PC-3 (cell line): ENCODE results near the gene GALNT2. TPM values are rescaled to one million over a fixed set of nuclear protein-coding genes. Genes with fewer than 3 reads are reported as not detected.

Experiments used
- ATAC-seq: fragments of 200-7000 bp; cut with Tn5 transposase; 2 replicates; pipeline ENCODE4 v1.9.1; 2020; ENCODE audit warnings: mild to moderate bottlenecking, moderate library complexity
- BruUV-seq: library from RNA; stranded (reverse); fragments of 400-500 nt; replicated peaks from 2 replicates; lab custom pipeline; 2021; lab: Mats Ljungman, UMichigan
- CTCF ChIA-PET: fragments of 300-600 bp; sonication (Branson Sonifier 250); formaldehyde crosslinking; loops from one replicate; lab custom pipeline; 2022; ENCODE audit warnings: antibody characterized with exemption; lab: Charles Lee
- POLR2A ChIA-PET: fragments of 300-600 bp; sonication (Branson Sonifier 250); formaldehyde crosslinking; loops from one replicate; lab custom pipeline; 2022; ENCODE audit warnings: antibody characterized with exemption; ENCODE audit not compliant: unreplicated experiment; lab: Charles Lee
- DNase-seq: peaks from one replicate; pipeline ENCODE4 v3.0.0-alpha.2; 2015
- H2AFZ ChIP-seq: fragments of 300-600 bp; sonication (generic); 2 replicates; pipeline ENCODE4 v1.6.0; 2016; ENCODE audit warnings: antibody characterized with exemption, low read length
- H3F3A ChIP-seq: fragments of 300-600 bp; sonication (generic); one replicate; pipeline ENCODE4 v1.6.0; 2017; ENCODE audit warnings: antibody characterized with exemption, low read length, control low read depth, mild to moderate bottlenecking; ENCODE audit not compliant: unreplicated experiment
- H3K27ac ChIP-seq: fragments of 300-600 bp; sonication (generic); 2 replicates; pipeline ENCODE4 v1.5.1; 2016; ENCODE audit warnings: mild to moderate bottlenecking, low read length
- H3K27me3 ChIP-seq: fragments of 300-600 bp; sonication (generic); 2 replicates; pipeline ENCODE4 v1.6.1; 2016; ENCODE audit warnings: low read length, mixed read lengths
- H3K36me3 ChIP-seq: fragments of 300-600 bp; sonication (generic); 2 replicates; pipeline ENCODE4 v1.6.1; 2016; ENCODE audit warnings: low read depth, mixed run types, low read length, mixed read lengths
- H3K4me1 ChIP-seq: fragments of 300-600 bp; sonication (generic); 2 replicates; pipeline ENCODE4 v1.5.1; 2016; ENCODE audit warnings: low read length; ENCODE audit not compliant: insufficient read depth
- H3K4me2 ChIP-seq: fragments of 300-600 bp; sonication (generic); 2 replicates; pipeline ENCODE4 v1.6.0; 2016; ENCODE audit warnings: low read length
- H3K4me3 ChIP-seq: fragments of 300-600 bp; sonication (generic); 2 replicates; pipeline ENCODE4 v1.5.1; 2016; ENCODE audit warnings: mild to moderate bottlenecking, low read length, mixed read lengths
- H3K79me2 ChIP-seq: fragments of 300-600 bp; sonication (generic); 2 replicates; pipeline ENCODE4 v1.6.1; 2017; ENCODE audit warnings: low read length, mixed read lengths
- H3K9ac ChIP-seq: fragments of 300-600 bp; sonication (generic); 2 replicates; pipeline ENCODE4 v1.6.0; 2016; ENCODE audit warnings: mild to moderate bottlenecking, low read length
- H3K9me2 ChIP-seq: fragments of 300-600 bp; sonication (generic); replicated peaks from 2 replicates; pipeline ENCODE4 v1.6.1; 2016; ENCODE audit warnings: mixed run types, low read length, mixed read lengths
- H3K9me3 ChIP-seq: fragments of 300-600 bp; sonication (generic); 2 replicates; pipeline ENCODE4 v1.6.1; 2016; ENCODE audit warnings: low read length, mixed read lengths
- H4K20me1 ChIP-seq: fragments of 300-600 bp; sonication (generic); 2 replicates; pipeline ENCODE4 v1.6.1; 2016; ENCODE audit warnings: low read length, mixed read lengths
- CTCF ChIP-seq: fragments of 300-600 bp; sonication (generic); conservative IDR thresholded peaks from 2 replicates; pipeline ENCODE4 v1.5.1; 2017; ENCODE audit warnings: antibody characterized with exemption, low read depth, mild to moderate bottlenecking, low read length
- EZH2 ChIP-seq: fragments of 300-600 bp; sonication (generic); IDR thresholded peaks from one replicate; pipeline ENCODE4 v1.6.1; 2017; ENCODE audit warnings: antibody characterized with exemption, mild to moderate bottlenecking, low read length; ENCODE audit not compliant: unreplicated experiment
- EZH2phosphoT487 ChIP-seq: fragments of 300-600 bp; sonication (generic); IDR thresholded peaks from 2 replicates; pipeline ENCODE4 v1.6.1; 2018; ENCODE audit warnings: mild to moderate bottlenecking, antibody characterized with exemption, low read length, borderline replicate concordance
- intact Hi-C: fragments of 100-400 bp; cut with micrococcal nuclease; formaldehyde crosslinking; loops from 2 replicates; pipeline ENCODE4 v1.9.0; 2023
- total RNA-seq: library from RNA; depleted of rRNA; stranded (reverse); fragments of >200 nt; gene quantifications from 2 replicates; pipeline ENCODE4 v1.2.3, GENCODE V29; 2014

GALNT2 gene
- total RNA-seq, 1 experiment from 2014 or later, result 182 TPM

- BruUV-seq, result no TSS peak
- H3K4me3 ChIP-seq, result no peak overlapping the region
- H3K27ac ChIP-seq, result no peak overlapping the region
- H3K4me2 ChIP-seq, result no peak overlapping the region
- H3K4me1 ChIP-seq, result no peaks in the 10 kb centered on the region
- H3F3A ChIP-seq, result no peaks in the 10 kb centered on the region
- intact Hi-C loops, result no loop called here
- TF ChIP-seq EZH2 (no peak), CTCF (no peak), EZH2phosphoT487 (no peak)
- H3K79me2 ChIP-seq, result peaks cover 66% of the 10 kb centered on the region
- ATAC-seq (no peak), DNase-seq (no peak)
- no peak overlapping the region for H3K9ac ChIP-seq
- POLR2A ChIA-PET, result no interaction called here
- H2AFZ ChIP-seq, result no peak overlapping the region
- H3K9me3 ChIP-seq, result no peaks in the 10 kb centered on the region
- H3K27me3 ChIP-seq, result no peaks in the 10 kb centered on the region
- peaks cover 4% of the 10 kb centered on the region; the same call in 1 of the 2 replicates for H3K36me3 ChIP-seq
- peaks cover 11% of the 10 kb centered on the region; the same call in 1 of the 2 replicates for H4K20me1 ChIP-seq
- no peaks in the 10 kb centered on the region for H3K9me2 ChIP-seq
- CTCF ChIA-PET, result no interaction called here
Measured at GRCh38 chr1:230195199-230195598, 128.2 kb downstream of the GALNT2 start.

GRCh38 chr1:230196077-230196476 is 129.0 kb downstream of the GALNT2 start:
- no peak overlapping the region for H3K27ac ChIP-seq
- H3K36me3 ChIP-seq, result peaks cover 4% of the 10 kb centered on the region; the same call in 1 of the 2 replicates
- no peak for DNase-seq
- H3K9ac ChIP-seq, result no peak overlapping the region
- H3K79me2 ChIP-seq, result peaks cover 65% of the 10 kb centered on the region
- H3K27me3 ChIP-seq, result no peaks in the 10 kb centered on the region
- ATAC-seq, result no peak
- no peak overlapping the region for H3K4me3 ChIP-seq
- BruUV-seq, result no TSS peak
- POLR2A ChIA-PET, result no interaction called here
- no peaks in the 10 kb centered on the region for H3F3A ChIP-seq
- no peaks in the 10 kb centered on the region for H3K9me2 ChIP-seq
- H2AFZ ChIP-seq, result no peak overlapping the region
- H4K20me1 ChIP-seq, result peaks cover 11% of the 10 kb centered on the region; the same call in 1 of the 2 replicates
- no peaks in the 10 kb centered on the region for H3K4me1 ChIP-seq
- no peak overlapping the region for H3K4me2 ChIP-seq
- no peak for TF ChIP-seq EZH2
- no peak for TF ChIP-seq CTCF
- no peak for TF ChIP-seq EZH2phosphoT487
- no peaks in the 10 kb centered on the region for H3K9me3 ChIP-seq
- CTCF ChIA-PET, result no interaction called here
- intact Hi-C loops, result no loop called here

GRCh38 chr1:230197644-230198567 is 130.9 kb downstream of the GALNT2 start:
- Histone ChIP-seq H3K9me3 (no peaks in the 10 kb centered on the region), H3K9me2 (no peaks in the 10 kb centered on the region), H3K9ac (no peak overlapping the region), H3K36me3 (peaks cover 8% of the 10 kb centered on the region; the same call in 1 of the 2 replicates), H3K27me3 (no peaks in the 10 kb centered on the region), H3K4me1 (no peaks in the 10 kb centered on the region), H3K4me2 (no peak overlapping the region), H3K79me2 (peaks cover 54% of the 10 kb centered on the region), H3F3A (no peaks in the 10 kb centered on the region), H3K4me3 (no peak overlapping the region), H4K20me1 (0 out of 2 replicates have a peak, but pooled peaks cover 5% of the 10 kb centered on the region), H2AFZ (no peak overlapping the region), H3K27ac (no peak overlapping the region)
- POLR2A ChIA-PET, result no interaction called here
- intact Hi-C loops, result no loop called here
- no peak for TF ChIP-seq CTCF
- no peak for TF ChIP-seq EZH2phosphoT487
- TF ChIP-seq EZH2, result no peak
- ATAC-seq, result no peak
- BruUV-seq, result no TSS peak
- no peak for DNase-seq
- CTCF ChIA-PET, result no interaction called here
